GM12872 (cell line): ENCODE data around the gene ADD3.

Experiments
- TF ChIP-seq, protein P1 (sequence below): IDR thresholded peaks from 3 replicates; pipeline ENCODE4 v1.5.1; 2011; ENCODE audit warnings: low read depth, mild to moderate bottlenecking, low read length, moderate library complexity; ENCODE audit not compliant: insufficient read depth

ADD3 gene

DNA sequence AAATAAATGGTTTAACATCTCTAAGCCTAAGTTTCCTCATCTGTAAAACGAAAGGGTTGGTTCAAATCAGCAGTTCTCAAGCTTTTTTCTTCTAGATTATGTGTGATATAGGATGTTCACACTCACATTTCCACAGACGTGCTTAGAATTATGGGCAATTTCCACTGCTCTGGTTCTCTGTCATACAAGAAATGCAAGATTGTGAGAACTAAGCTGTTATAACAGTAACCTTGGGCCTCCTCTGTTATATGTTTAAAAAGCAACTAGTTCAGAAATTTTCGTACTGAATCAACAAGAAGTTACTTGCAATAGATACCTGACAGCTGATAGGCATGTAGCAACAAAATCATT, 33.7 kb downstream of the ADD3 start:
- TF ChIP-seq, protein P1, sequence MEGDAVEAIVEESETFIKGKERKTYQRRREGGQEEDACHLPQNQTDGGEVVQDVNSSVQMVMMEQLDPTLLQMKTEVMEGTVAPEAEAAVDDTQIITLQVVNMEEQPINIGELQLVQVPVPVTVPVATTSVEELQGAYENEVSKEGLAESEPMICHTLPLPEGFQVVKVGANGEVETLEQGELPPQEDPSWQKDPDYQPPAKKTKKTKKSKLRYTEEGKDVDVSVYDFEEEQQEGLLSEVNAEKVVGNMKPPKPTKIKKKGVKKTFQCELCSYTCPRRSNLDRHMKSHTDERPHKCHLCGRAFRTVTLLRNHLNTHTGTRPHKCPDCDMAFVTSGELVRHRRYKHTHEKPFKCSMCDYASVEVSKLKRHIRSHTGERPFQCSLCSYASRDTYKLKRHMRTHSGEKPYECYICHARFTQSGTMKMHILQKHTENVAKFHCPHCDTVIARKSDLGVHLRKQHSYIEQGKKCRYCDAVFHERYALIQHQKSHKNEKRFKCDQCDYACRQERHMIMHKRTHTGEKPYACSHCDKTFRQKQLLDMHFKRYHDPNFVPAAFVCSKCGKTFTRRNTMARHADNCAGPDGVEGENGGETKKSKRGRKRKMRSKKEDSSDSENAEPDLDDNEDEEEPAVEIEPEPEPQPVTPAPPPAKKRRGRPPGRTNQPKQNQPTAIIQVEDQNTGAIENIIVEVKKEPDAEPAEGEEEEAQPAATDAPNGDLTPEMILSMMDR, result no peak

DNA sequence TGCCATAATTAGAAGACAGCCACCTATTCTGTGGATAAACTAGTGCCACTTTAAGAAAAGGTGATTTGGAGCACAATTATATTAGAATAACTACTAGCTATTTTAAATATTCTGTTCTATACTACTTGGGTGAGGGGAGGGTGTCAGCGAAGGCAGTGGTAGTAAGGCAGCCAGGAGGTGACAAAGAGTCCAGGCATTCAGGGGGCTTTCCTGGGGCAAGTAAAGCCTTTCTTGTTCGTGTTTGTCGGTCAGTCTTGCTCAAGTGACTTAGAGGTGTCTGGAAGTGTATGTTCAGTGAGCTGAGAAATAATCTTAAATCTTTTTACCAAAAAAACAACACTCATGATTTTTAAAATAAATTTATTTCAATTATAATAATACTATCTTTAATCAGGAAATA, 34.4 kb downstream of the ADD3 start:
- TF ChIP-seq, protein P1, result no peak

DNA sequence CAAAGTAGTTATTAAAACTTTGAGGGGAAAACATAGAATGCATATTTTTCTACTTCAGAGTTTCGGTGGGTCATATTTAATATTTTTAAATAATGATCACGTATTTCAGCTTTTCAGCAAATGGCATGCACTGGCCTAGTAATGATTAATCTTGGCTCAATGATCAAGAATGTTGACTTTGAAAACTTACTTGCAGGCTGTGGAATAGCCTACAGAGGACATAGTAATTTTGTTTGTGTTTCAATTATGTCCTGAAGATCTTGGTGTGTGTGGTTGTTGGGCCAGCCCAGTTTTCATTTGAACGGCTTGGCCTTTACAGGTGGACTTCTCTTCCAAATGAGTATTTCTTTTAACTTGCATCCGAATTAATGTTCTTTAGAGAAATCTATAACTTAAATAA, 35.1 kb downstream of the ADD3 start:
- TF ChIP-seq, protein P1, result no peak

DNA sequence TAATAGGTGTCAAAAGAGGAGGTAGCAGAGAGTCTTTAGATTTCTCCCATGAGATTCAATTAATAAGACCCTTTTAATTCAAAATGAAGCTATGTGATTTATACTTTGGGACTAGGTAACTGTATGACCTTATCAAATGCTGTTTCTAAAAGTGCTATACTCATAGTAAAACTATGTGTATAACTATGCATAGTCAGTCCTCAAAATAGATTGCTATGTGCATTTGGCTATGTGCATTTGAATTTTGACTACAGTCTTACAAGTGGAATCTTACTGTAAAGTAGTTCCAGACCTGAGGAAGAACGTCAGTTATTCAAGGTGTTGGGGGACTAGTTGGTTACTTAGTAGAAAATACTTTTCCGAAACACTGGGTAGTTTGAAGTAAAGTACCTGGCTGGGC, 36.9 kb downstream of the ADD3 start:
- TF ChIP-seq, protein P1, result no peak

DNA sequence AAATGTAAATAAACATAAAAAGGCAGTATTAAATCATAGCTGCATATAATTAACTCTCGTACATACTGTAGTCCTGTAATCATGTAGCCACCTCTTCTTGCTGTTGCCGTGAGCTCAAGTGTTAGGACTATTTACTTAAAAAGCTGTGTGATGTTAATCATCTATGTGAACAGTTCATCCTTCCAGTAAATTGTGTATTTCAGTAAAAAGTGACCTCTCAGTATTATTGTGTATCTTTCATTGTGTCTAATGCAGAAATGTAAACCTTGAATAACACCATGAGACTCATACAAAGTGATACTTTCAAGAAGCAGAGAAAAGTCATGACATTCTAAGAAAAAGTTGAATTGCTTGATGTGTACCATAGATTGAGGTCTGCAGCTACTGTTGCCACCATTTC, 38.0 kb downstream of the ADD3 start:
- TF ChIP-seq, protein P1, result no peak

DNA sequence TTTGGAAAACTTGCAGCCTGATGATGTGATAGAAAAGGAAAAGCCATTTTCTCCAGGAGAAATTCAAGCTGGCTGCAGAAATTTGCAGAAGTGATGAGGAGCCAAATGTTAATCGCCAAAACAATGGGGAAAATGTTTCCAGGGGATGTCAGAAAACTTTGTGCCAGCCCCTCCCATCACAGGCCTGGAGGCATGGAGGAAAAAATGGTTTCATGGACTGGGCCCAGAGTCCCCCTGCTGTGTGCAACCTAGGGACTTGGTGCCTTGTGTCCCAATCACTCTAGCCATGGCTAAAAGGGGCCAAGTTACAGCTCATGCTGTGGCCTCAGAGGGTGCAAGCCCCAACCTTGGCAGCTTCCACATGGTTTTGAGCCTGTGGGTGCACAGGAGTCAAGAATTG, 41.0 kb downstream of the ADD3 start:
- TF ChIP-seq, protein P1, result no peak

DNA sequence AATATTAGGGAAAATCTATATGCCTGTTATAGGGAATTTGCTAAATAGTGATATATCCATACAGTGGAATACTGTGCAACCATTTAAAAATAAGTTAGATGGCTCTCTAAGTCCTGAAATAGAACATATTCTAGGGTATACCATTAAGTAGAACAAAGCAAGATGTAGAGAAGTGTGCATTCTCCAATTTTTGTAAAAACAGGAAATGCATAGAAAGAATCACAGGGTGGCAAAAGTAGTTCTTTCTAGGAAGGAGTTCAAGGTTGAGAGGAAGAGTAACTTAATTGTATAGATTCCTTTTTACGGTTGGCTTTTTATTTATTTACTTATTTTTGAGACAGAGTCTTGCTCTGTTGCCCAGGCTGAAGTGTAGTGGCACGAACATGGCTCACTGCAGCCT, 43.7 kb downstream of the ADD3 start:
- TF ChIP-seq, protein P1, result no peak

DNA sequence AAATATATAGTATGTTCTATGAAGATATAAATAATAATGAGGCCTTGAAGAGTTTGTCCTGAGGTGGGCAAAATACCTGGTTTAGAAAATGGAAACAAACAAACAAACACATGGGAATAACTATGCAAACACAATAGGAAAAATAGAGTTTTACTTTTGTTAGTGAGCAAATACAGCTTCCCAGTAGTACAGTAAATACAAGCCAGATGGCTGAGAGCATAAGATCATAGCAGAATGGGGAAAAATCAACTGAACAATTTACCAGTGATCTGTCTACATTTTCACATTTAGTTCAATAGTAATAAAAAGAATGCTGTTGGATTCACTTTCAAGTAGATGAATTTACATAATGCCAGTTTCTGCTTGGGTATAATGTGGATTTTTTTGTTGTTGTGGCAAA, 45.1 kb downstream of the ADD3 start:
- TF ChIP-seq, protein P1, result no peak
